ENCODE data around the gene ZNF398. TPM values are rescaled to one million over a fixed set of nuclear protein-coding genes. Genes with fewer than 3 reads are reported as not detected.

ZNF398 gene
- total and polyA plus RNA-seq, 9 of the 15 experiments (the other 6 are each of a cell fraction or from before 2014, with no cell fraction given), result 4.0 to 18.6 (median 10.4) TPM

DNA sequence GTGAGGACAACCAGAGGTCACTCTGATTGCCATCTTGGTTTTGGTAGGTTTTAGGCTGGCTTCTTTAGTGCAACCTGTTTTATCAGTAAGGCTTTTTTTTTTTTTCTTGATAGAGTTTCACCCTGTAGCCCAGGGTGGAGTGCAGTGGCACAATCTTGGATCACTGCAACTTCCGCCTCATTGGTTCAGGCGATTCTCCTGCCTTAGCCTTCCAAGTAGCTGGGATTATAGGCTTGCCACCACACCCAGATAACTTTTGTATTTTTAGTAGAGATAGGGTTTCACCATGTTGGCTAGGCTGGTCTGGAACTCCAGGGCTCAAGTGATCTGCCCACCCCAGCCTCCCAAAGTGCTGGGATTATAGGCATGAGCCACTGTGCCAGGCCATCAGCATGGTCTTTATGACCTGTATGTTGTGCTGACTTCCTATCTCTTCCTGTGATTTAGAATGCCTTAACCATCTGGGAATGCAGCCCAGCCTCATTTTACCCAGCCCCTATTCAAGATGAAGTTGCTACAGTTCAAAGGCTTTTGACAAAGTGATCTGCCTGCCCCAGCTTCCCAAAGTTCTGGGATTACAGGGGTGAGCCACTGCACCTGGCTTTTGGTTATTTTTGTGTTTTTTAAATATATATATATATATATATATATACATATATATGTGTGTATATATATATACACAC is 14.1 kb upstream of the ZNF398 start:
- H3K9me3 ChIP-seq (replicated peaks; ENCODE audit: control insufficient read depth, insufficient read depth, low read depth, low read length), result peaks cover 12% of the 10 kb centered on the region
- H3K79me2 ChIP-seq (ENCODE audit: control insufficient read depth, insufficient read depth, low read length), result no peaks in the 10 kb centered on the region
- no peak overlapping the region for H3K4me2 ChIP-seq (ENCODE audit: insufficient read depth, low read length)
- H3K4me3 ChIP-seq, result no peak overlapping the region
- TF ChIP-seq TOE1 (IDR thresholded peaks at IDR 0.05; ENCODE audit: borderline replicate concordance) (no peak), TOE1 (CRISPR knock-in tag; IDR thresholded peaks at IDR 0.05; ENCODE audit: borderline replicate concordance, low read depth) (no peak), GABPB2 (CRISPR knock-in tag; conservative IDR thresholded peaks at IDR 0.05) (no peak), ZNF785 (CRISPR knock-in tag; IDR thresholded peaks at IDR 0.05) (no peak), DACH1 (IDR thresholded peaks at IDR 0.05; ENCODE audit: partially characterized antibody) (no peak), RUNX1 (IDR thresholded peaks at IDR 0.05; ENCODE audit: low read depth) (no peak), YBX1 (IDR thresholded peaks at IDR 0.05) (no peak)
- H3K27me3 ChIP-seq (ENCODE audit: control insufficient read depth in 2 of 2, insufficient read depth in 2 of 2, low read length in 2 of 2), result no peaks in the 10 kb centered on the region
- intact Hi-C loops (cut with micrococcal nuclease), result no loop called here
- no peak overlapping the region for H3K27ac ChIP-seq (ENCODE audit: extremely low read depth, low read depth, low read length)
- POLR2A ChIA-PET, result no interaction called here
- no TSS peak for BruUV-seq (replicated peaks)
- ATAC-seq (no peak), FAIRE-seq (no peak), DNase-seq (ENCODE audit: extremely low read depth in 1 of 4, low spot score in 3 of 4) (no peak)
- peaks cover 29% of the 10 kb centered on the region; the same call in 2 of the 3 replicates for H3K36me3 ChIP-seq (ENCODE audit: control insufficient read depth, insufficient read depth, low read length)
- no peak overlapping the region for H3K9ac ChIP-seq (ENCODE audit: insufficient read depth in 1 of 2, low read depth in 2 of 2, low read length in 2 of 2)
- peaks cover 5 to 6% of the 10 kb centered on the region in 2 experiments; a peak in 4 of 5 replicates for H3K4me1 ChIP-seq (replicated peaks in 1 of 2; ENCODE audit: control insufficient read depth in 2 of 2, insufficient read depth in 2 of 2, low read length in 2 of 2)
- H4K20me1 ChIP-seq (replicated peaks; ENCODE audit: control insufficient read depth, insufficient read depth, low read length), result no peaks in the 10 kb centered on the region
- WGBS (ENCODE audit: insufficient coverage, low coverage, missing lambda C conversion rate), result 68% methylated on average over 2 of the region's 2 CpGs
- H3K9me1 ChIP-seq (ENCODE audit: control insufficient read depth, insufficient read depth, low read length), result no peaks in the 10 kb centered on the region
- CTCF ChIA-PET (ENCODE audit: low intra/inter-chr PET ratio), result no interaction called here
- H2AFZ ChIP-seq (ENCODE audit: low read depth, low read length), result no peak overlapping the region
- in situ Hi-C loops (cut with MboI), result no loop called here

Data from K562 (cell line).